T-helper 1 cell (primary cell): ENCODE measurements around the gene HES4.
A peak's percentile ranks its signal among the peaks of the same experiment; 100 is the strongest.

Source experiments
- DNase-seq, 5 donors: peaks; one replicate each; pipeline ENCODE4 v3.0.0-alpha.2; 2012 to 2020

The HES4 gene

GRCh38 chr1:965526-966134, 34.3 kb downstream of the HES4 start:
- no peak for DNase-seq

- DNase-seq = no peak
These were observed 35.0 kb downstream of the HES4 start for GRCh38 chr1:964691-965525.

- no peak for DNase-seq
These were observed 36.0 kb downstream of the HES4 start for GRCh38 chr1:963746-964525.

GRCh38 chr1:963301-963651, 36.6 kb downstream of the HES4 start:
- DNase-seq = no peak

- no peak for DNase-seq
These were observed 37.3 kb downstream of the HES4 start for GRCh38 chr1:962381-963300.

GRCh38 chr1:961132-961669, 38.7 kb downstream of the HES4 start:
- DNase-seq = no peak

GRCh38 chr1:960363-961131, 39.4 kb downstream of the HES4 start, which contains the start of gene KLHL17:
Gene KLHL17 (plus strand): TSS chr1:960584. CDS start chr1:960694, 110 bp downstream.
- DNase-seq = peak; percentile 56 to 81 (median 71)

DNA sequence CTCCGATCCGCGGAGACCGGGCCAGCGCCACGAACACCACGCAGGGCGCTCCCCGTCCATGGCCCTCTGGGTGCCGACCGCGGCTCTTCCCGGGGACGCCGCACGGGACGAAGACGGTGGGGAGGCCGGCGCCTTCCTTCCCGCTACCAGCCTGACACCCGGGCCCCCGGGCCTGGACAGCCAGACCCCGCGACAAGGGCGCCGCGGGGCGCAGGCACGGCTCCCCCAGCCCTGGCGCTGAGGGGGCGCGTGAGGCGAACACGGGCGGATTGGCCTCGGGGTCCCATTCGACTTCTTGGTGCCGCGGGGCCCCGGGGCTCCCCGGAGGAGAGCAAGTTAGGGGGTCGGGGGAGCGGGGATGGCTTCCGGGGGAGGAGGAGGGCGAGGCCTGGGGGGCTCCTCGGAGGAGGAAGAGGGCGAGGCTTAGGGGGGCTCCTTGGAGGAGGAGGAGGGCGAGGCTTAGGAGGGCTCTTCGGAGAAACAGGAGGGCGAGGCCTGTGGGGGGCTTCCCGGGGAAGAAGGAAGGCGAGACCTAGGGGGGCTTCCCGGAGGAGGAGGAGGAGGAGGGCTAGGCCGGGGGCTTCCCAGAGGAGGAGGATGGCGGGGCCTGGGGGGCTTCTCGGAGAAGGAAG, 40.0 kb downstream of the HES4 start:
- DNase-seq = no peak

GRCh38 chr1:958823-959730, 40.8 kb downstream of the HES4 start, which contains the start of gene NOC2L:
Gene NOC2L (minus strand): TSS chr1:959256. CDS start chr1:959240, 16 bp downstream.
- DNase-seq = peak; percentile 86 to 93 (median 92)

DNA sequence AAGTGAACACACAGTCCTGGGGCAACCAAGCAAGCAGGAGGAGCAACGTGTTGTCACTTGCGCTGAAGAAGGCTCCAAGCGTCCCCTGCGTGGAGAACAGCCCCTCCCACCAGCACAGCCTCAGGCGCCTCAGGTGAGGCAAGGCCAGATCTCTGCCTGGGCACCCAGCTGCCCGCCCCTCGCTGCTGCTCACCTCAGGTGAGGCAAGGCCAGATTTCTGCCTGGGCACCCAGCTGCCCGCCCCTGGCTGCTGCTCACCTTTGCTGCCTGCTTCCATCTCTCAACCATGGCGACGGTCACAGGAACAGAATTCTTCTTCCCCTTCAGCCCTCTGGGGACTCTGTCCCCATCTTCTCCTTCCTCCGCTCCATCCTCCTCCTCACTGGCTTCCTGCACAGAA, 43.3 kb downstream of the HES4 start:
- no peak for DNase-seq

DNA sequence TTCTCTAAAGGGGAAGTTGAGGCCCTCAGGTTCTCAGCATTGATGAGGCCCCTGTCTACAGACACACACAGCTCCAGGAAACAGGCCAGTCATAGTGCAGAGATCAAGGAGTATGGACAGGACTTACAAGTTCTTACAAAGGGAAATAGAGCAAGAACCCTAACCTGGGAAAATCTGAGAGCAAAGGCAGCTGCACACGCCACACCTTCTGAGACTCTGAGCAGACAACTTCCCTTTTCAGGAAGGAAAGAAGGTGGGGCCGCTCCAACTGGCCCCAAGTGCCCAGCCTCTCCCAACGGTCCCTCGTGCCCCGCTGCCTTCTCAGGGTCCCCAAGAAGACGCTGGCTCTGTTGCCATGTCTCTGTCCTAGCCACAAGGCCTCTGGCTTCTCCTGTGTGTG, 44.4 kb downstream of the HES4 start:
- DNase-seq = no peak

DNA sequence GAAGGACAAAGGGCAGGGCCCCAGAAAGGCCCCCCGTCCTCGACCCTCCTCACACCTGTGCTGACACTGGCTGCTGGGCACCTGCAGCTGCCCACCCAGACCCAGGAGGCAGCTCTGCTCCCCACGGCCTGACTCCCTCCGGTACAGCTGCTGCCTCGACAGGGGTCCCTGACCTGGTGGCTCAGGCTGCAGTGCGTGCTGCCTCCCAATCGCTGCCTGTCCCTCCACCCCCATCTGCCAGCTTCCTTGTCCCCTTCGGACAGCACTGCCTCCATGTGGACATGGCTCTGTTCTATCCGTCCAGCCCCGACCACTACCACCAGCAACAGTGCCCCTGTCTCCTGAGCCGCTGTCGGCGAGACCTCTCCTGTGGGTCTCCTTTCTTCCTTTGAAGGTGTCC, 45.0 kb downstream of the HES4 start:
- no peak for DNase-seq

DNA sequence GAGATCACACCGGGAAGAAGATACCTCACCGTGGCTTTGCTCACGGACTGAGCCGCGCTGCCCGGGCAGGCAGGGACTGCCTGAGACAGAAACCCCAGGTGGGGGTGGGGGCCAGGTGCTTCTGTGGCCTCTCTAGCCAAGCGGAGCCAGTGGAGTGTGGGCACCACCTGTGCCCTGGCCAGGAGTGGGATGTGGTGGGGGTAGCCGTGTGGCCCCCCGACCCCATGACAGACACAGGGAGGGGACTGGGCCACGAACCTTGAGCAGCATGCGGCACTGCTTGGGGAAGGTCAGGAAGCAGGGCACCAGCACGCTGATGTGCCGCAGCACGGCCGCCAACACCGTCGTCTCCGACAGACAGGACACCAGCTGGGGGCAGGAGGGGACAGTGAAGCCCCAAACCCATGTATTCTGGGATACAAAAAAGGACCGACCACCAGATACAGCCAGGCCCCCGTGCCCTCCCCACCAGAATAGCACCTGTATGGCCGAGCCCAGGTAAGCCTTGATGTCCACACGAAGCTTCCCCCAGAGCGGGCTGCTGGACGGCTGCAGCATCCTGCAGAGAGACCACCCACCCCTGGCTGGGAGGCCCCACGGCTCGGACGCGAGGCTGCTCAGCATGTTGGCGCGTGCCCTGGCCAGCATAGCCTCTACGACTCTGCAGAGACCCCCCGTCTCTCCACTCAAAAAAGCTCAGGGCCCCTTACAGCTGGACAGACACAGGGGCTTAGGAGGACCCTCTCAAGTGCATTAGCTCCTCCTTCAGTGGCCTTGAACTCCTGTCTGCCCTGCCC, 46.2 kb downstream of the HES4 start:
- DNase-seq = no peak

- DNase-seq = no peak
These were observed 47.3 kb downstream of the HES4 start for GRCh38 chr1:952603-953002.

GRCh38 chr1:952201-952600, 47.7 kb downstream of the HES4 start:
- DNase-seq = no peak

DNA sequence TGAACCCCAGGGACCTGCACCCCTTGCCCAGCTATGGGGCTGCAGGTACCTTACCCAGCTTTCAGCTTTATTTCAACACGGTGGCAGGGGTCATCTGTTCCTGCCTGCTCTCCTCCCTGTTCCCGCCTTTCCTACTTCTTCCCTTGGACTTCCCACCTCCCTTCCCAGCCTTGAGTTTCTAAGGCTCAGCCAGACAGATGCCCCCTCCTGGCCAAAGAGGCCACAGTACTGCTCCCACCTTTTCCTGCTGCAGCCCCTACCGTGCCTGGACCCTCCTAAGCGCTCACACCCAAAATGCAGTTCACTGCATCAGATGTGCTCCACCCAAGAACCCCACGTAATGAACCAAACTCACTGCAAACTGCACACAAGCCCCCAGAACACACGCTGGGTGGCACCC, 48.5 kb downstream of the HES4 start:
- DNase-seq = no peak

- no peak for DNase-seq
These were observed 49.0 kb downstream of the HES4 start for GRCh38 chr1:950881-951280.

- no peak for DNase-seq
These were observed 49.6 kb downstream of the HES4 start for GRCh38 chr1:950268-950667.
